Body of pancreas (tissue), 4 donors: ENCODE results near the gene CDK19.

ENCODE experiments used
- CTCF ChIP-seq, 7 experiments: fragments of 450-650 bp in 4 of 7; fragments of 200-600 bp in 3 of 7; sonication (generic) in 3 of 7; IDR thresholded peaks; one replicate each; pipeline ENCODE4 v1.5.1; 2016 to 2019; ENCODE audit warnings: antibody characterized with exemption in 7 of 7
- POLR2A ChIP-seq, 3 donors: fragments of 450-650 bp; IDR thresholded peaks; one replicate each; pipeline ENCODE4 v1.6.1; 2016; ENCODE audit warnings: antibody characterized with exemption in 3 of 3, mild to moderate bottlenecking in 2 of 3

DNA sequence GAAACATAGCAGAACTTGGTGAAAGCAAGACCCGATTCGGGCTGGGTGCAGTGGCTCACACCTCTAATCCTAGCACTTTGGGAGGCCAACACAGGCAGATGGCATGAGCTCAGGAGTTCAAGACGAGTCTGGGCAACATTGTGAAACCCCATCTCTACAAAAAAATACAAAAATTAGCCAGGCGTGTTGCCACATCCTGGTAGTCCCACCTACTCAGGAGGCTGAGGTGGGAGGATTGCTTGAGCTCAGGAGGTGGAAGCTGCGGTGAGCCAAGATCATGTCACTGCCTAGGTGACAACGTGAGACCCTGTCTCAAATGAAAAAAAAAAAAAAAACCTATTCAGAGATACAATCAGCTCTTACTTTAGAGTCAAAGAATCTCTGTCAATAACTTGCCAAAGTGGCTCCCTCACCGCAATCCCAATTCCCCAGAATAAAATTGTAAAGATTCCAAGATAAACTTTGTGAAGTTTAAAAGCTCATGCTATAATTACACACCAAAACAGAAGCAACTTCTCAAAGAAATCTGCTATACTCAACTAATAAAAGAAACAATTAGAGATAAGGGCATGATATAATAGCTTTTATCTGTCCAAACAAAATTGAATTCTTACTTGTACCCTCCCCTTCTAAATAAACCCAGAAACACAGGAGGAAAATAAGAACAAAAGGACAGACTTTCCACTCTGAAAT is 33.6 kb downstream of the CDK19 start:
- TF ChIP-seq CTCF (IDR thresholded peaks at IDR 0.05) (no peak), POLR2A (IDR thresholded peaks at IDR 0.05) (no peak)
